GM21529 (cell line): ENCODE results near the gene DHRS4L2.
"Not testable (repeated sequence)": the region's sequence is repeated elsewhere in the genome, so short reads cannot be mapped to it uniquely, and the experiment has no call there.

Experiments used
- ATAC-seq: cut with Tn5 transposase; IDR thresholded peaks from one replicate; pipeline ENCODE4 v1.9.1; 2021; ENCODE audit not compliant: unreplicated experiment

The DHRS4L2 gene

DNA sequence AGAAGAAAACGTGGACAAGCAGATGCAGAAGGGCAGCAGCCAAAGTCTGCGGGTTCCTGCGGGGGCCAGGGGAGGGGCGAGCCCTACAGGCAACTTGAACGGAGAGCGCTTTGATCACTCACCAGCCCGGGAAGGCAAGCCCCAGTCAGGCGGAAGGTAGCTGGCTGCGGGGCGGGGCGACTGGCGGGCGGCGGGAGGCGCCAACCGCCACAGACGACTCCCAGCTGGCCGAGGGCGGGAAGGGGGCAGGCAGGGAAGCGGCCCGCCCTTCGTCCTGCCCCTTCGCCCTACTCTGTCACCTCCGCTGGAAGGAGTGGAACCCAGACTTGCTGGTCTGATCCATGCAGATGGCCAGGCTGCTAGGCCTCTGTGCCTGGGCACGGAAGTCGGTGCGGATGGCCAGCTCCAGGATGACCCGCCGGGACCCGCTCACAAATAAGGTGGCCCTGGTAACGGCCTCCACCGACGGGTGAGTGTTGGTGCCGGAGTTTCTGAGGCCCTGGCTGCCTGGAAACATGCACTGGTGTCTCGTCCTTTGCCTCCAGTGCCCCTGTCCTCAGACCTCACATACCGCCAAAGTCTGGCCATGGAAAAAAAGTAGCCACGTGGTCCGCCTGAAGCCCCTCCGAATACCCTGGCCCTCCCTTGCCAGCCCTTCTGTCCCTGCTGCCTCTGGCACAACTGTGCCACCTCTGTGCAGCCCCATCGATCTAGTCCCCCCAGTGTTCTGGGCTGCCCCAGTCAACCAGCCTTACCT, at the start of gene DHRS4L2:
Gene DHRS4L2, plus strand, starts transcription at position 323 of the 757 bp plus-strand sequence. Its CDS starts 19 bp downstream, at position 342.
- peak; percentile 78 for ATAC-seq

DNA sequence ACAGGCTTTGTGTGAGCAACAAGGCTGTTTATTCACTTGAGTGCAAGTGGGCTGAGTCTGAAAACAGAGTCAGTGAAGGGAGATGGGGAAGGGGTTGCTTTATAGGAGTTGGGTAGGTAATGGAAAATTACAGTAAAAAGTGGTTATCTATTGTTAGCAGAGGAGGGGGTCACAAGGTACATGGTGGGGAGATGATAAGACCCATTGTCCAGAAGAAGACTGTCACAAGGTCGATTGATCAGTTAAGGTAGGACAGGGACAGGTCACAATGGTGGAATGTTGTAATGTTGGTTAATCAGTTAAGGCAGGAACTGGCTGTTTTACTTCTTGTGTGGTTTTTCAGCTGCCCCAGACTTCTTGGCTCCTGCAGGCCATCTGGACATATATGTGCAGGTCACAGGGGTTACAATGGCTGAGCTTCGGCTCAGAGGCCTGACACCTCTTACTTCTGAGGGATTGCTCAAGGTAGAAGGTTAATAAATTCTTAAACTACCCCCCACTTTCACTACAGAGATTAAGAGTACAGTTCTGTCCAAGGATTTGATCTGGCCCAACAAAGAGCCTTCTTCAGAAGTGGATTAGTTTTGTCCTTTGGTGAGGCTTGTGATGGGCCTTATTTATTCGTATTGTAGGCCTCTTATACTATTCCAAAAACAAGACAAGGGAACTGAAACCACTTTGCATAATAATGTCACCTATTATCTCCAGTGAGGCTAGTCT, 49.0 kb upstream of the DHRS4L2 start:
- ATAC-seq: no peak

GRCh38 chr14:23941230-23941629, 47.5 kb upstream of the DHRS4L2 start:
- ATAC-seq: no peak

DNA sequence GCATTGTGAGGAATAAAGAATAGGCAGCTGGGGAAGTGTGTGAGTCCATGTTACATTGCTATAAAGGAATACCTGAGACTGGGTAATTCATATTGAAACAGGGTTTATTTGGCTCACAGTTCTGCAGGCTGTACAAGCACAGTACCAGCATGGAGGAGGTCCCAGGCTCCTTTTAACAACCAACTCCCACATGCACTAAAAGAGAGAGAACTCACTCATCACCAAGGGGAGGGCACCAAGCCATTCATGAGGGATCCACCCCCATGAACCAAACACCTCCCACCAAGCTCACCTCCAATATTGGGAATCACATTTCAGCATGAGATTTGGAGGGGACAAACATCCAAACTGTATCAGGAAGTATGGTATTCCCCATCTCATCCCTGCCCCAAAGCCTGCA, 47.1 kb upstream of the DHRS4L2 start:
- no peak for ATAC-seq

GRCh38 chr14:23942587-23942986, 46.1 kb upstream of the DHRS4L2 start:
- ATAC-seq: no peak

DNA sequence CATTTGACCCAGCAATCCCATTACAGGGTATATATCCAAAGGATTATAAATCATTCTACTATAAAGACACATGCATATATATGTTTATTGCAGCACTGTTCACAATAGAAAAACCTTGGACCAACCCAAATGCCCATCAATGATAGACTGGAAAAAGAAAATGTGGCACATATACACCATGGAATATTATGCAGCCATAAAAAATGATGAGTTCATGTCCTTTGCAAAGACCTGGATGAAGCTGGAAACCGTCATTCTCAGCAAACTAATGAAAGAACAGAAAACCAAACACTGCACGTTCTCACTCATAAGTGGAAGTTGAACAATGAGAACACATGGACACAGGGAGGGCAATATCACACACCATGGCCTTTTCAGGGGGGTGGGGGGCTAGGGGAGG, 39.7 kb upstream of the DHRS4L2 start:
- ATAC-seq: not testable (repeated sequence)

DNA sequence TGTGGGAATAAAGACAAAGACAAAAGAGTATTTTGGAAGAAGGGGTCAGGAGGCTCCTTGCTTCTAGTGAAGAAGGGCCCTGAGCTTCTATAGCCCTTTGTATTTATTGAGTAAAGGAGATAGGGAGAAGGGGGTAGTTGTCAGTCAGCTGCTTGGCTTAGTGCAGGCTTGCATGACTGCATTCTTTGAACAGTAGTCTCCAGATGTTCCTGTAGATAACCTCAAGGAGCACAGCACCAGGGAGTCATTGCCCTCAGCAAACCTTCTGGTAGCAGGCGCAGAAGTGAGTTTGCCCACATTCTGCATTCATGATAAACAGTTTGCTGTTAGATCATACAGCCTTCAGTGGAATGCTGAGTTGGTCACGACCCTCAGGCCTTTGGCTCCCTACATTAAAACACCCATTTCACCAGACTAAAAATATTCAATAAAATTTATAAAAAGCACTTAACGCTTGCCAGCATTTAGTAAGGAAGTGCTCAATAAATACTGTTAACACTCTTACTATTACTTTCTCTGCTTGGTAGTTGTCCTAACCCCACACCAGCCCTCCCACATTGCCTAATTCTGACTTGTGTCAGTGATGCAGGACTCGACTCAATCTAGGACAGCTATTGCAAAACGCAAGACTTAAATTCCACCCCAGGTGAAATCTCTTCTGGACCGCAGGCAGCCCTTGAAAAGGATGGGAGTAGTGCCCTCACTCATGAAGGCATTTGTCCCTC, 38.2 kb upstream of the DHRS4L2 start:
- ATAC-seq: no peak

DNA sequence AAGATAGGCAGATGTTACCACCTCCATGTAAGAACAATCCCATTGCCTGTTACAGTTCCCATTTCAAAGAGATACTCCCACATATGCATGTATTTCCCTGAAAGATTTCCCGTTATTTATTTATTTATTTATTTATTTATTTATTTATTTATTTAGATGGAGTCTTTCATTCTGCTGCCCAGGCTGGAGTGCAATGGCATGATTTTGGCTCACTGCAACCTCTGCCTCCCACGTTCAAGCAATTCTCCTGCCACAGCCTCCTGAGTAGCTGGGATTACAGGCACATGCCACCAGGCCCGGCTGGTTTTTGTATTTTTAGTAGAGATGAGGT, 37.6 kb upstream of the DHRS4L2 start:
- not testable (repeated sequence) for ATAC-seq

DNA sequence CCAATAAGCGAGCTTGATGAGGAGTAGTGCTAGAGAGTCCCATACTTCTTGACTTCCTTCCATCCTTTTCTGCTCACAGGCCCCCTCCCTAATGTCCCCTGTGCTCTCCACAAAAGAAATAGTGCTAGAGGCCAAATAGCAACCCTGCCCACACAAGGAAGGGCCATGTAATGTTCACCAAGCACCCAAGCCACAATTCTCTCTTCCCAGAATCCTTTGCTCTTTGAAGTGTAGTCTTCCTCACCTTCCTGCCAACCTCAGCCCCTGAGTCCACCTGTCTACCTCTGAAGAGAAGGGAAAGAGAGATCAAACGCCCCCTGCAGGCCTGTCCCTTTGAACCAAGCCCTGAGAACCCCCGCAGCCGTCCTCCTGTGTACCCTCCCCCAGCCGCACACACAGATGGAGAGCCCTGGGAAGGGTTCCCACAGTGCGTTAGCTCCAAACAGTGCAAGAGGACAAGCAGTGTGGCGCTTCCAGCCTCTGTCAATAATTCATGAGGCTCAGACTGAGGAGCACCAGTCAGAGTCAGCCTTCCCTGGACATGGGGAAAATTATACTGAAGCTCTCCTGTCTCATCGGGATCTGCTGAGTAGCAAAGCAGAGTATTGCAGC, 37.0 kb upstream of the DHRS4L2 start:
- no peak for ATAC-seq

DNA sequence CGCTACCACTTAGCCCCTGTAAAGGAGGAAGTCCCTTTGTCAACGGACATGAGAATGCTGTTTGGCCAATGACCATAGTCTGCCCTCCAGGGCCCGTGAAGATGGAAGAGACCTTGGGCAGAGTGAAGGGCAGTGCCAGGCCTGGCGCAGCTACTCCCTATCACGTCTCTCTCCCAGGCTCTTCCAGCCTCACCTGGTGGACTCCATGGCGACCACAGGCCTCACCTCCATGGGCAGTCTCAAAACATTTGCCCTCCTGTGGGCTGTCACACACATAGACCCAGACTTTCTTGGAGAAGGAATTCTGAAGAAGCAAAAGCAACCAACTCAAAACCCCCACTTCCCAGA, 35.6 kb upstream of the DHRS4L2 start:
- peak; percentile 3 for ATAC-seq

DNA sequence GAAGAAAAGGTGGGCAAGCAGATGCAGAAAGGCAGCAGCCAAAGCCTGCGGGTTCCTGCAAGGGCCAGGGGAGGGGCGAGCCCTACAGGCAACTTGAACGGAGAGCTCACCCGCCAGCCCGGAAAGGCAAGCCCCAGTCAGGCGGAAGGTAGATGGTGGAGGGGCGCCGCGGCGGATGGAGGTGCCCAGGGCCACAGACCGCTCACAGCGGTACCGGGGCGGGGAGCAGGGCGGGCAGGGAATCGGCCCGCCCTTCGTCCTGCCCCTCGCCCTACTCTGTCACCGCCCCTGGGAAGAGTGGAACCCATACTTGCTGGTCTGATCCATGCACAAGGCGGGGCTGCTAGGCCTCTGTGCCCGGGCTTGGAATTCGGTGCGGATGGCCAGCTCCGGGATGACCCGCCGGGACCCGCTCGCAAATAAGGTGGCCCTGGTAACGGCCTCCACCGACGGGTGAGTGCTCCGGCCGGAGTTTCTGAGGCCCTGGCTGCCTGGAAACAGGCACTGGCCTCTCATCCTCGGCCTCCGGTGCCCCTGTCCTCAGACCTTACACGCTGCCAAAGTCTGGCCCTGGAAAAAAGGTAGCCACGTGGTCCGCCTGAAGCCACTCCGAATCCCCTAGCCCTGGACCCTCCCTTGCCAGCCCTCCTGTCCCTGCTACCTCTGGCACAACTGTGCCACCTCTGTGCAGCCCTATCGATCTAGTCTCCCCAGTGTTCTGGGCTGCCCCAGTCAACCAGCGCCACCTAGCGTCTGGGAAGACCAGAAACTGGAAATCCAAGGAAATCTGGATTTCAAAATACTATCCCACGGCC, 35.1 kb upstream of the DHRS4L2 start, which contains the start of gene DHRS4:
Gene DHRS4, plus strand, starts transcription at position 307 of the 815 bp plus-strand sequence. Its CDS starts 19 bp downstream, at position 326.
- peak; percentile 95 for ATAC-seq

DNA sequence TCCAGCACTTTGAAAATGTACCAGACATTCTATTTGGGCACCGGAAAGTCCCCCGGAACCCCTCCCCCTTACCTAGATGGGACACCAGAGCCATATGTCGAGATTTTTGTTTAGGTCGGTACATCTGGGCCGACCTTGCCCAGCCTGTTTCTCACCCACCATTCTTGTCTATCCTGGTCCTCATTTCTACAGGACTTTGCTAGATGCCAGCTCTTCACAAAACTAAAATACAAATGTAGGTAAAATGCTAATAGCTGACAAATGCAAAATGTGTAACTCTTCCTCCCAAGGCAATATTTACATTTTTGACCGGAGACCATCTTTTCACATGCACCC, 34.5 kb upstream of the DHRS4L2 start:
- peak; percentile 2 for ATAC-seq

- ATAC-seq: not testable (repeated sequence)
Measured at GRCh38 chr14:23954965-23955364, 33.8 kb upstream of the DHRS4L2 start.

- ATAC-seq: not testable (repeated sequence)
Measured at GRCh38 chr14:23955811-23956210, 32.9 kb upstream of the DHRS4L2 start.

DNA sequence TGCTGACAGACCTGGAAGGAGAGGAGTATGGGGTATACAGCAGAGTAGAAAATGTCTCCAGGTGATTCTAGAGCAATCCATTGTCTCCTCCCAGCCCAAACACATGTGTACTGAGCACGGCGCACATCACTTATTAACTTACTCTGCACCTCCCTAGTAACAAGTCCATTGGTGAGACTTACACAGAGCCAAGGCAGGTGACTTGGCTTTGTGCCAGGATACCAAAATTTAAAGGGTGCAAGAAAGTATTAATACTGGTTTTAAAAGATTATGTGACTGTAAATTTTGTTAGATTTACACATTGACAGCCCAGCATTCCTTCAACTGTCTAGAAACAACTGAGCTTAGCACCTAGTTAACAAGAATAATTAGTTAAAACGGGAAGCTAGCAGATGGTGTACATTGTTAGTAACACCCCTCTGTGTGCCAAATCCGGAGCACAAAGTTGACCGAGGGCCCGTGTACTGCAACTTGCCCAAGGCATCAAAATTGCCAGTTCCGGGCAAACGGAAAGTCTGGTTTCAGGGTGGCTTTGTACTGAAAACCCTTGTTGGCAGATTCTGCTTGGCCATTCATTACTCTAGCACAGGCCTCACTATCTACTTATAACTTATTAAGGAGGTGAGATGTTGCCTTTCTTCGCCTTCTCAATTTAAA, 30.7 kb upstream of the DHRS4L2 start:
- ATAC-seq: not testable (repeated sequence)

- not testable (repeated sequence) for ATAC-seq
Measured at GRCh38 chr14:23960899-23961298, 27.8 kb upstream of the DHRS4L2 start.

DNA sequence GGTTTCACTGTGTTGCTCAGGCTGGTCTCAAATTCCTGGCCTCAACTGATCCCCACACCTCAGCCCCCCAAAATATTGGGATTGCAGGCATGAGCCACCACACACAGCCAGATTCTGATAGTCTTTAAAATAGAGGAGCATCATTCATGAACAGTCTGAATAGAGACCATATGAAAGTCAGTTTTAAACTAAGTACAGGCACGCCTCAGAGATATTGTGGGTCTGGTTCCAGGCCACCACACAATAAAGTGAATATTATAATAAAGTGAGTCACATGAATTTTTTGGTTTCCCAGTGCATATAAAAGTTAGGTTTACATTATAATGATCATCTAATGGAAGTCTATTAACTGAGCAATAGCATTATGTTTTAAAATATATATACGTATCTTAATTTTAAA, 27.0 kb upstream of the DHRS4L2 start:
- not testable (repeated sequence) for ATAC-seq

GRCh38 chr14:23969130-23969480, 19.6 kb upstream of the DHRS4L2 start:
- not testable (repeated sequence) for ATAC-seq

DNA sequence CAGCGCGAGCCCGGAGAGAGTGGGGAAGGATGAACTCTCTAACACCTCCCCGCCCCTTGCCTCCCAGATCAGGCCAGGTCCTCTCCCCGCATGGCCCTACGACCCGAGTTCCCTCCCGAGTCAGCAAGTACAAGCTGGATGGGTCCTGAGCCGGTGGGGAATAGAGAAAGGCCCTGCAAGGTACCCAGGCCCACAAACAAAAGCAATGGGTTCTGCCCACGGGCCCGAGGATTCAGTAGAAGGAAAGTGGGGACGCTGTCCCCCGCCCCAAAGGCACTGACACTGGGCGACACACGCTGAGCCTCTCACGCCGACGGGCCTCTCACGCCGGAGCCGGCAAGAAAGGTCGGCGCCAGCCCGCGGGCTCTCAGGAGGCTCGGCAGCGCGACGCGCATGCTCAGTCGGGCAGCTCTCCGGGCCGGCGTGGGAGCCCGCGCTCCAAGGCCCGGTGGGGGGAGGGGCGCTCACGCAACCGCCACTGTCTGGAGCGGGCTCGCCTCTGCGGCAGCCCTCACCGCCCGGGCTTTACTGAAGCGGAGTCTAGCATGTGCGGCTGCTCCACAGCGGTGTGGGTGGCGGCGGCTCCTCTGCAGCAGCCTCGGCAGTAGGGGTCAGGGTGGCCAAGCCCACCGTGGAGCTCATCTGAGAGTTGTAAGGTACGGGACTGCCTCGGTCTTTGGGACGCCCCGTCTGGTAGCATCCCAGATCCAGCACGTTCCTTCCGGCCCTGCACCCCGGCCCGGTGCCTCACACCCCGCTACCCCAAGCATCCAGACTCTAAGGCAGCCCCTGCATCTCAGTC, 19.0 kb upstream of the DHRS4L2 start:
- peak; percentile 57 for ATAC-seq
